Sigmoid colon (tissue), 4 donors: ENCODE results near the gene PPEF2.

Experiments
- EP300 ChIP-seq, 4 donors: sonication (generic); formaldehyde crosslinking; IDR thresholded peaks; one replicate each; pipeline ENCODE4 v1.6.1; 2017; ENCODE audit warnings: antibody characterized with exemption in 4 of 4
- POLR2AphosphoS5 ChIP-seq, 4 donors: sonication (generic); formaldehyde crosslinking; IDR thresholded peaks; one replicate each; pipeline ENCODE4 v1.6.1; 2017; ENCODE audit warnings: antibody characterized with exemption in 4 of 4
- TF ChIP-seq, protein P1 (sequence below), 4 experiments: fragments of 450-650 bp in 3 of 4; fragments of 200-600 bp in 1 of 4; IDR thresholded peaks; one replicate each; pipeline ENCODE4 v1.5.1; 2016 to 2019; ENCODE audit warnings: antibody characterized with exemption in 4 of 4, mild to moderate bottlenecking in 3 of 4, moderate library complexity in 2 of 4

DNA sequence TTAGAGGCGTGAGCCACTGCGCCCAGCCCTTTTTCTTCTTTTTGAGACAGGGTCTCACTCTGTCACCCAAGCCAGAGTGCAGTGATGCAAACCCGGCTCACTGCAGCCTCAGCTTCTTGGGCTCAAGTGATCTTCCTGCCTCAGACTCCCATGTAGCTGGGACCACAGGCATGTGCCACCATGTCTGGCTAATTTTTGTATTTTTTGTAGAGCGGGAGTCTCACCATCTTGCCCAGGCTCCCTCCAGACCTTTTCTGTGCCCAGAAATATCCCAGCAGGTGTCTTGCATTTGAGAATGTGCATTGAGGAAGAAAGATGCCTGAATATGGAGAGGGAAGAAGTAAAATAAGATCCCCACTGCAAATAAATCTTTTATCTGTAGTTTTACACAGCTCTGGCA is 58.7 kb downstream of the PPEF2 start:
- TF ChIP-seq, protein P1, sequence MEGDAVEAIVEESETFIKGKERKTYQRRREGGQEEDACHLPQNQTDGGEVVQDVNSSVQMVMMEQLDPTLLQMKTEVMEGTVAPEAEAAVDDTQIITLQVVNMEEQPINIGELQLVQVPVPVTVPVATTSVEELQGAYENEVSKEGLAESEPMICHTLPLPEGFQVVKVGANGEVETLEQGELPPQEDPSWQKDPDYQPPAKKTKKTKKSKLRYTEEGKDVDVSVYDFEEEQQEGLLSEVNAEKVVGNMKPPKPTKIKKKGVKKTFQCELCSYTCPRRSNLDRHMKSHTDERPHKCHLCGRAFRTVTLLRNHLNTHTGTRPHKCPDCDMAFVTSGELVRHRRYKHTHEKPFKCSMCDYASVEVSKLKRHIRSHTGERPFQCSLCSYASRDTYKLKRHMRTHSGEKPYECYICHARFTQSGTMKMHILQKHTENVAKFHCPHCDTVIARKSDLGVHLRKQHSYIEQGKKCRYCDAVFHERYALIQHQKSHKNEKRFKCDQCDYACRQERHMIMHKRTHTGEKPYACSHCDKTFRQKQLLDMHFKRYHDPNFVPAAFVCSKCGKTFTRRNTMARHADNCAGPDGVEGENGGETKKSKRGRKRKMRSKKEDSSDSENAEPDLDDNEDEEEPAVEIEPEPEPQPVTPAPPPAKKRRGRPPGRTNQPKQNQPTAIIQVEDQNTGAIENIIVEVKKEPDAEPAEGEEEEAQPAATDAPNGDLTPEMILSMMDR (IDR thresholded peaks at IDR 0.05), result no peak
- TF ChIP-seq POLR2AphosphoS5 (IDR thresholded peaks at IDR 0.05) (no peak), EP300 (IDR thresholded peaks at IDR 0.05) (no peak)
